NCI-H2196 treated with DMSO at 0.1 percent for 48 hours (cell line): ENCODE measurements around the gene TMEM229B.

Experiments
- DNase-seq: peaks from one replicate; lab custom pipeline; 2025; ENCODE audit not compliant: unreplicated experiment; lab: John Stamatoyannopoulos, UW

TMEM229B gene

GRCh38 chr14:67487937-67488893 lies at the start of gene TMEM229B:
TMEM229B (minus strand) TSS chr14:67488721; CDS start chr14:67473923, 14,798 bp downstream.
- DNase-seq = no peak

DNA sequence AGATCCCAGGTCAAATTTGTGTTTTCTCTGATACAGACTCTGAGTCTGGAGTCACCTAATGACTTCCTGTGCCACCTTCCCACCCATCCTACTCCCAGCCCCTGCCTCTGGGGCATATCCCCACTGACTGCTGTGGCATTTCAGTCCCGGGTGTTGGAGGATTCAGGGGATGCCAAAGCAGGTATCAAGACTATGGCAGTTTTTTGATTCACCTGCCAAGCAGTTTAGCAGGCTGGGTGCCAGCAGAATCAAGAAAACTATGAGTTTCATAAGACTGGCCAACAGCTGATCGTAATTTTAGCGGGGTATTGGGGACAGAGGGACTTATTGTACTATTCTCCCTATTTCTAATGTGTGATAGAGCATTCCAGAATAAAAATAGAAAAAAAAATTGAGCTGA lies 49.2 kb upstream of the TMEM229B start:
- DNase-seq = no peak

GRCh38 chr14:67536087-67536486 lies 47.6 kb upstream of the TMEM229B start:
- no peak for DNase-seq

DNA sequence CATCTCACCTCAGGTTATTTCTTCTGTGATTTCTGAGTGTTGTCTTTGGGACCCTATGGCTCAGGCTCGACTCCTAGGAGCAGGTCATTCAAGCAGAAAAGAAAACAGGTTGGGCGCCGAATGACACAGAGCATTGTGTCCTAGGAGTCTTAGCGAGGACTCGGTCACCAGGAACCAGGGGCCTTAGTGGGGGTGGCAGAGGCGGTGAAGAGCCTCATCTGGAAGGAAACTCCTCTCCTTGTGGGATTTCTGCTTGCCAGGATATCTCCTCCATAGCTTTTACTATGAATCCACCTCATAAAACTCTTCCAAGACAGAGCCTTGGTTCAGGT lies 45.2 kb upstream of the TMEM229B start:
- DNase-seq = no peak

DNA sequence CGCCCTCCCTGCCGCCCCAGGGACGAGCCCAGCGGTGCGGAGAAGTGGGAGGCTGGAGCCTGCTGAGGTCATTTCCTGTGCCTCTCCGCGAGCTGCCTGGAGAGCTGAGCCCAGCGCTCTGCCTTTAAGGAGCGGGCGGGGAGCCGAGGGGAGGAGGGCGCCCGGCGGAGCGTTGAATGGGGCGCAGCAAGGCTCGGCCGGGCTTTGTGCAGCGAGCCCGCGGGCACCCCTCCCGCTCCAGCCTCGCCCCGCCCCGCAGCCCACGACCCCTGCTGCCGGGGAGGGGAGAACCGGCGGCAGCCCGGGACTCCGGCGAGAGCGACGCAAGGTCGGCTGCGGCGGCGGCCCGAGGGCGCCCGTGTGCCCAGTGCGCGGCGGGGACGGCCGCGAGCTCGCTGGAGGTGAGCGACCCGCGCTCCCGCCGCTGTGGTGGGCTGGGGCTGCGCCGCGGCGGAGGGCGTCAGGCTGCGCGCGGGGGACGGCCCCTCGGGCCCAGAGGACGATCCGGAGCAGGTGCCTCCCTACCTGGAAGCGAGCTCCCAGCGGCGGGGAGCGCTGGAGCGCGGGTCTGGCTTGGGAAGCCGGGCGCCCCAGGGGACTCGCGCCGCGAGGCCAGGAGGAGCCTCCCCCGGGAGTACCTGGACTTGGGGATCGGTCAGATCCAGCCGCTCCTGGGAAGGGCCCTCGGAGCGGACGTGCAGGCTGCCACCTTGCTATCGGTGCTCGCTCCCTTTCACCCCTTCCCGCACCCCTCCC lies 44.7 kb upstream of the TMEM229B start, which contains the start of gene PLEKHH1:
Gene PLEKHH1, plus strand, starts transcription at position 293 of the 756 bp plus-strand sequence. CDS start 8,578 bp downstream, outside the sequence.
- peak; percentile 60 for DNase-seq

GRCh38 chr14:67532606-67532997 lies 44.1 kb upstream of the TMEM229B start:
- DNase-seq = no peak

- no peak for DNase-seq
Measured at GRCh38 chr14:67529947-67530935, 41.7 kb upstream of the TMEM229B start.

DNA sequence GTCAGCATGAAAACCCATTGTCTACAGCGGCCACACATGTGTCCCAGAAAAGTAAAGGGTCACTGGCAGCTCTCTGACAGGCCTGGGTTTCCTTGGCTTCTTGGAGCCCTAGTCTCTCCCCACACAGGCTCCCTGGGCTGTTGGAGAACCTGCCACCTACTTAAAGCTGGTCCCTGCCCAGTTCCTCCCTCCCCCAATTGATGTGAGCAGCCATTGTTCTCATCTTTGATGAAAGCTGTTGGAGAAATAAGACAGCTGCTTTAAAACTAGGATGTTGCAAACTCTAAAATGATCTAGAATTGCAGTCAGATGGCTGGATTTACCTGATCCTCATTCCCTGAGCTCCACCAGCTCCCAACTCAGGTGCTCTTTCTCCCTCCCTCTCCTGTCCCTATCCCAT lies 39.8 kb upstream of the TMEM229B start:
- no peak for DNase-seq

- no peak for DNase-seq
Measured at GRCh38 chr14:67527756-67528155, 39.2 kb upstream of the TMEM229B start.

- peak; percentile 69 for DNase-seq
Measured at GRCh38 chr14:67526676-67527459, 38.3 kb upstream of the TMEM229B start.

DNA sequence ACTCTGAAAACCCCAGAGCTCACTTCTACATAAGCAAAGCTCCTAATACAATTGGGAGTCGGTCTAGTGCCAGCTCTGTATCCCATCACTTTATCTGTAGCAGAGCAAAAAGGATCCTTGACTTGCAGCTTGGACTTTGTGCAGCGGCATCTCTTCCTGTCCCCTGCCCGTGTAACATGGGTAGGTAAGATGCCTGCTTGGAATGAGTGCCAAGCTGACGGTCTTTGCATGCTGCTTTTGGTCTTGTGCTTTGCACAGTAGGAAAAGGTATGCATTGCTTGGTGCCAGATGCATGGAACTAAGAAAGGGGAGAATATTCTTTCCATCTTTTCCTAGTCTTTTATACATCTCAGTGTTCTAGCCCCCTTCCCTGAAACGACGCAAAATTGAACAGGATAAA lies 37.7 kb upstream of the TMEM229B start:
- no peak for DNase-seq

GRCh38 chr14:67525389-67525788 lies 36.9 kb upstream of the TMEM229B start:
- no peak for DNase-seq

DNA sequence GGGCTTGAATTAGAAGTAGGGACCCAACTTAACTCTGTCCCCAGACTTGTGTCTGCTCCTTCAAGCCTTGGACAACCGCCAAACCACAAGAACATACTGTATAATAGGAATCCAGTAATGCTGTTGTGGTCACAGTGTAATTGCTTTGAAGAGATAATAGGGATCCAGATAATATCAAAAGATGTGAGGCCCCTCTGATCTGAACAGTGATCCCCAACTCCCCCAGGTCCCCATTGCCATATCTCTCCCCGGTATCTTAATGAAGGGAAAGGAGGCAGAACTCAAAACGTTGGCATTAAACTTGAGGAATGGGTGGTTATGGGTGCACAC lies 36.1 kb upstream of the TMEM229B start:
- DNase-seq = no peak

- DNase-seq = no peak
Measured at GRCh38 chr14:67523764-67524633, 35.5 kb upstream of the TMEM229B start.

DNA sequence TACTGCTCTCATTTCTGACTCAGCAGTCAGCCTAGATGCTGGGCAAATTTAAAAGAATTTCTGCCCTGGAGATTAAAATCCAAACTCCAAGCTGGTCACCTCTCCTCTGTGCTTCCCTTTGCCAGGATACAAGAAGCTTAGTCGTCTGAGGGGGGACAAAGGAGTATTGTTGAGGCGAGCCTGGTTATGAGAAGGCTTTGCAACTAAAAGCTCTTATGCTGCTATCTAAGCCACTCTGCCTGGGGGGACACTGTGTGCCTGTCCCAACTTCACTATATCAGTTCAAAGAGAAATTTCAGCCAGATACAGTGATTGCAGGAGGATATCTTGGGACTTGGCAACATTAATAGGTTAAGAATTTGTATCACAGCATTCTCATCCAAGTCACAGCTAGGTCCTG lies 33.7 kb upstream of the TMEM229B start:
- no peak for DNase-seq

- DNase-seq = no peak
Measured at GRCh38 chr14:67520482-67520881, 32.0 kb upstream of the TMEM229B start.

DNA sequence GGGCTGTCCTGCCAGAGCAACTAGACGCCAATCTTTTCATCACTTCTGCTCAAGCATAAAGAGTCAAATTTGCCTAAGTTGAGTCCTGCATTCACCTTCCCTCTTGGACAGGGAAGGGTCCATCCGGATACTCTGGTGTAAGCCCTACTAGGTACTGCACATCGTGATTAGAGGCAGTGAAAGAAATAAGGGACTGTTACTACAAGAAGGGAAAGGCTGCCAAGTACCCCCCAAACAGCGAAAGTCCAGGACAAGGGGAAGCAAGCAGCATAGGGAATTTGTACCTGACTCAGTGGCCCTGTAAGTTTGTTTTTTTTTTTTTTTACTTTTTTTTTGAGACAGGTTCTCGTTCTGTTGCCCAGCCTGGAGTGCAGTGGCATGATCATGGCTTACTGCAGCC lies 30.9 kb upstream of the TMEM229B start:
- no peak for DNase-seq

GRCh38 chr14:67517083-67517482 lies 28.6 kb upstream of the TMEM229B start:
- DNase-seq = no peak

DNA sequence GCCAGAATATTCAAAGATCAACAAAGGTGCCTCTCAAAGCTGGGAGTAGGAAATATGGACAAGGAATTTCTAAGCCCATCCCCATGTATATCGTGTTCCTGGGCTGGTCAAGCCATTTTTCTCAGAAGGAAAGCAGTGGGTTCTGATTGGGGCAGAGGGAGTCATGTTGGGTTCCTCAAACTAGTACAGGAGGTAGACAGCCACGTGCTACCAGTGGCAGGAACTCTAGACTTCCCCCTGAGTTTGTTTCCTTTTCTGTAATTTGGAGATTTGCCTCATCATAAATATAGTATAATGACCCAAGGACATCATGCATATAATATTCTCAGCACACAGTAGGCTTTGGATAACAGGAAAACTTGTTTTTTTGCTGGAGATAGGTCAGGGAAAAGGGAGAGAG lies 28.2 kb upstream of the TMEM229B start:
- no peak for DNase-seq
